NCI-H2196 (cell line): ENCODE results near the gene ALPL.
A peak's percentile ranks its signal among the peaks of the same experiment; 100 is the strongest.

Experiments
- DNase-seq: peaks from one replicate; lab custom pipeline; 2025; ENCODE audit not compliant: unreplicated experiment; lab: John Stamatoyannopoulos, UW

Gene ALPL

GRCh38 chr1:21614419-21615115, 105.3 kb downstream of the ALPL start:
- DNase-seq, result no peak

GRCh38 chr1:21616372-21616771, 107.1 kb downstream of the ALPL start:
- no peak for DNase-seq

GRCh38 chr1:21617126-21617738, 108.0 kb downstream of the ALPL start:
- DNase-seq, result no peak

- DNase-seq, result no peak
Observed at GRCh38 chr1:21618059-21618458, 108.8 kb downstream of the ALPL start.

GRCh38 chr1:21618561-21619374, 109.5 kb downstream of the ALPL start:
- no peak for DNase-seq

GRCh38 chr1:21619375-21619947, 110.2 kb downstream of the ALPL start:
- DNase-seq, result no peak

GRCh38 chr1:21620011-21620410, 110.8 kb downstream of the ALPL start:
- DNase-seq, result no peak

GRCh38 chr1:21620496-21620895, 111.3 kb downstream of the ALPL start:
- DNase-seq, result peak; percentile 58

- DNase-seq, result no peak
Observed at GRCh38 chr1:21621051-21621450, 111.8 kb downstream of the ALPL start.

GRCh38 chr1:21621761-21622436, 112.7 kb downstream of the ALPL start:
- DNase-seq, result no peak

- no peak for DNase-seq
Observed at GRCh38 chr1:21622466-21623315, 113.5 kb downstream of the ALPL start.

- peak; percentile 77 for DNase-seq
Observed at GRCh38 chr1:21623410-21623961, 114.3 kb downstream of the ALPL start.

- peak; percentile 63 for DNase-seq
Observed at GRCh38 chr1:21624571-21625389, 115.6 kb downstream of the ALPL start.

- DNase-seq, result peak; percentile 25
Observed at GRCh38 chr1:21625390-21626190, 116.4 kb downstream of the ALPL start.

GRCh38 chr1:21626921-21627339, 117.7 kb downstream of the ALPL start:
- DNase-seq, result no peak
